Ishikawa (cell line): ENCODE results near the gene RAP2B.

Source experiments
- CEBPB ChIP-seq: IDR thresholded peaks from 2 replicates; pipeline ENCODE4 v1.6.1; 2012
- CREB1 ChIP-seq: IDR thresholded peaks from 2 replicates; pipeline ENCODE4 v1.6.1; 2012; ENCODE audit warnings: low read depth
- EGR1 ChIP-seq: IDR thresholded peaks from 2 replicates; pipeline ENCODE4 v1.6.1; 2012
- EP300 ChIP-seq: IDR thresholded peaks from 2 replicates; pipeline ENCODE4 v1.6.1; 2012; ENCODE audit warnings: borderline replicate concordance
- FOXM1 ChIP-seq: IDR thresholded peaks from 2 replicates; pipeline ENCODE4 v1.6.1; 2012; ENCODE audit warnings: low read depth, borderline replicate concordance
- NFIC ChIP-seq: IDR thresholded peaks from 2 replicates; pipeline ENCODE4 v1.6.1; 2012
- RAD21 ChIP-seq: IDR thresholded peaks from 2 replicates; pipeline ENCODE4 v1.6.1; 2012; ENCODE audit warnings: low read depth
- TAF1 ChIP-seq: IDR thresholded peaks from 2 replicates; pipeline ENCODE4 v1.6.1; 2012; ENCODE audit warnings: low read depth, mild to moderate bottlenecking
- TCF12 ChIP-seq: IDR thresholded peaks from 2 replicates; pipeline ENCODE4 v1.6.1; 2012; ENCODE audit warnings: low read depth
- TEAD4 ChIP-seq: IDR thresholded peaks from 2 replicates; pipeline ENCODE4 v1.6.1; 2012
- YY1 ChIP-seq: IDR thresholded peaks from 2 replicates; pipeline ENCODE4 v1.6.1; 2012; ENCODE audit warnings: low read depth
- ZBTB7A ChIP-seq: IDR thresholded peaks from 2 replicates; pipeline ENCODE4 v1.6.1; 2012; ENCODE audit warnings: low read depth
- TF ChIP-seq, protein P1 (sequence below): IDR thresholded peaks from 2 replicates; pipeline ENCODE4 v1.6.1; 2012
- TF ChIP-seq, protein P2 (sequence below): IDR thresholded peaks from 2 replicates; pipeline ENCODE4 v1.6.1; 2012
- TF ChIP-seq, protein P3 (sequence below): IDR thresholded peaks from 2 replicates; pipeline ENCODE4 v1.6.1; 2012; ENCODE audit warnings: low read depth, mild to moderate bottlenecking

The RAP2B gene

DNA sequence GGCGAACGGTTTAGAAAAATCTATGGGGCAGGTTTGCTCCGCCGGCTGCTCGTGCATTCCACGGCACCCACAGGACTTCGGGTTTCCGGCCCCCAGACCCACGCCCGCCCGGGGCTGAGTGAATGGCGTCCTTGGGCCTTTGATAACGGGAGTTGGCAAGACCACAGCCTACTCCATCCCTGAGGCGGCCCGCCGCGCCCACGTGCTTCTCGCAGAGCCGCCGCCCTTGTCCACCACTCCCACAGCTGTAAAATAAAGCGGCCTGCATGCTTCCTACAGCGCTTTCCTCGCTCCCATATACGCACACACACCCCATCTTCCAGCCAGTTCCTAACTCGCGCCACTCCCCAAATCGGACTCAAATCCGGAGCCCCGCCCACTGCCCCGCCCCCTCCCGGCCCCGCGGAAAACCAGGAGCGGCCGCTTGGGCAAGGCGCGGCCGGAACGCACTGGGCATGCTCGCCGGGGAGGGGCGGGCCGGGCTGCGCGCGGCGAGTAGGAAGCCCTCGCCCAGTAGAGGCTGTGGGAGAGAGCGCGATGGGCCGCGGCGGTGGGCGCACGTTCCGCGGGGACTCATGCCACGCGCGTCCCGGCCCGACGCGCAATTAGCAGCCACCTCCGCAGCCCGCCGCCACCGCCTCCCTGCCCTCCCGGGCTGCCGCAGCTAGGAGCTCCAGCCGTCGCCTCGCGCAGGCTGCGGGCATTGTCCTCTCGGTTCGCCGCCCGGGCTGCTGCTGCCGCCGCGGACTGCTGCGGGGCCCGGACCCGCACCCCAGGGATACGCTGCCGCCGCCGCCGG lies at the start of gene RAP2B:
RAP2B (plus strand) TSS at position 513 of the 799 bp plus-strand sequence. CDS start 468 bp downstream, outside the sequence.
- TF ChIP-seq EGR1 (no peak), EP300 (no peak), TEAD4 (0 out of 2 replicates have a peak, but pooled peaks have one; percentile 9), CEBPB (no peak), ZBTB7A (peak; percentile 54; the same call in 1 of the 2 replicates), RAD21 (no peak), FOXM1 (no peak), TAF1 (peak; percentile 59; the same call in 1 of the 2 replicates), YY1 (no peak; the same call in 1 of the 2 replicates), TCF12 (peak; percentile 37; the same call in 1 of the 2 replicates), NFIC (no peak), CREB1 (no peak)
- TF ChIP-seq, protein P1, sequence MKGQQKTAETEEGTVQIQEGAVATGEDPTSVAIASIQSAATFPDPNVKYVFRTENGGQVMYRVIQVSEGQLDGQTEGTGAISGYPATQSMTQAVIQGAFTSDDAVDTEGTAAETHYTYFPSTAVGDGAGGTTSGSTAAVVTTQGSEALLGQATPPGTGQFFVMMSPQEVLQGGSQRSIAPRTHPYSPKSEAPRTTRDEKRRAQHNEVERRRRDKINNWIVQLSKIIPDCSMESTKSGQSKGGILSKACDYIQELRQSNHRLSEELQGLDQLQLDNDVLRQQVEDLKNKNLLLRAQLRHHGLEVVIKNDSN: no peak
- TF ChIP-seq, protein P2, sequence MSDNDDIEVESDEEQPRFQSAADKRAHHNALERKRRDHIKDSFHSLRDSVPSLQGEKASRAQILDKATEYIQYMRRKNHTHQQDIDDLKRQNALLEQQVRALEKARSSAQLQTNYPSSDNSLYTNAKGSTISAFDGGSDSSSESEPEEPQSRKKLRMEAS: peak; percentile 97
- TF ChIP-seq, protein P3, sequence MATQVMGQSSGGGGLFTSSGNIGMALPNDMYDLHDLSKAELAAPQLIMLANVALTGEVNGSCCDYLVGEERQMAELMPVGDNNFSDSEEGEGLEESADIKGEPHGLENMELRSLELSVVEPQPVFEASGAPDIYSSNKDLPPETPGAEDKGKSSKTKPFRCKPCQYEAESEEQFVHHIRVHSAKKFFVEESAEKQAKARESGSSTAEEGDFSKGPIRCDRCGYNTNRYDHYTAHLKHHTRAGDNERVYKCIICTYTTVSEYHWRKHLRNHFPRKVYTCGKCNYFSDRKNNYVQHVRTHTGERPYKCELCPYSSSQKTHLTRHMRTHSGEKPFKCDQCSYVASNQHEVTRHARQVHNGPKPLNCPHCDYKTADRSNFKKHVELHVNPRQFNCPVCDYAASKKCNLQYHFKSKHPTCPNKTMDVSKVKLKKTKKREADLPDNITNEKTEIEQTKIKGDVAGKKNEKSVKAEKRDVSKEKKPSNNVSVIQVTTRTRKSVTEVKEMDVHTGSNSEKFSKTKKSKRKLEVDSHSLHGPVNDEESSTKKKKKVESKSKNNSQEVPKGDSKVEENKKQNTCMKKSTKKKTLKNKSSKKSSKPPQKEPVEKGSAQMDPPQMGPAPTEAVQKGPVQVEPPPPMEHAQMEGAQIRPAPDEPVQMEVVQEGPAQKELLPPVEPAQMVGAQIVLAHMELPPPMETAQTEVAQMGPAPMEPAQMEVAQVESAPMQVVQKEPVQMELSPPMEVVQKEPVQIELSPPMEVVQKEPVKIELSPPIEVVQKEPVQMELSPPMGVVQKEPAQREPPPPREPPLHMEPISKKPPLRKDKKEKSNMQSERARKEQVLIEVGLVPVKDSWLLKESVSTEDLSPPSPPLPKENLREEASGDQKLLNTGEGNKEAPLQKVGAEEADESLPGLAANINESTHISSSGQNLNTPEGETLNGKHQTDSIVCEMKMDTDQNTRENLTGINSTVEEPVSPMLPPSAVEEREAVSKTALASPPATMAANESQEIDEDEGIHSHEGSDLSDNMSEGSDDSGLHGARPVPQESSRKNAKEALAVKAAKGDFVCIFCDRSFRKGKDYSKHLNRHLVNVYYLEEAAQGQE: no peak

DNA sequence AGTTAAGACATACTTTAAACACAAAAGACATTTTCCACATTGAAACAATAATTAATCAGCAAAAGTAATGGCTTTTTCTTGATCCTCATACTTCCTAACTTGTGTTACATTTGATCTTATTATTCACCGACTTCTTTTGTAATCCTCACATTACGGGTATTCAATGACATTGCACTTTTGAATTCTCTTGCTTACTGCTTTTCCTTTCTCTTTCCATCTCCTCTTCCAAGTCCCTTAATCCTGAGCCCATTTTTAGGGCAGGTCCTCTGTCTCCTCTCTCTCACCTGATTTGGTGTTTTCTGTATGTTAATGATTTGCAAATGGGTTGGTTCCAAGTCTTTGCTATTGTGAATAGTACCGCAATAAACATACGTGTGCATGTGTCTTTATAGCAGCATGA lies 48.5 kb upstream of the RAP2B start:
- TF ChIP-seq, protein P2: no peak
- TF ChIP-seq CREB1: no peak

DNA sequence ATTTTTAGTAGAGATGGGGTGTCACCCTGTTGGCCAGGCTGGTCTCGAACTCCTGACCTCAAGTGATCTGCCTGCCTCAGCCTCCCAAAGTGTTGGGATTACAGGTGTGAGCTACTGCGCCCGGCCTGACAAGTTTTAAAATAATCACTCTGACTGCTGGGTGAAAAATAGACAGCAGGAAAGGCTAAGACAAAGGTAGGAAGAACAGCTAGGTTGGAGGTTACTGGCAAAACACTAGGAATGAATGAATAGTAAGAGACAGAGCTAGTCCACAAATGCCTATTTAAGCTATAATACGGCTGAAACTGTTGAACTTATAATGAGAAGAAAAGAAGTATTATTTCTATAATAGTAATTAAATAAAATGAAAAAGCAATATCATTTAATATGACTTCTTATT lies 46.7 kb upstream of the RAP2B start:
- TF ChIP-seq YY1 (no peak), NFIC (no peak), RAD21 (no peak), TCF12 (no peak), CREB1 (no peak)
- TF ChIP-seq, protein P2: no peak
- TF ChIP-seq, protein P3: no peak

DNA sequence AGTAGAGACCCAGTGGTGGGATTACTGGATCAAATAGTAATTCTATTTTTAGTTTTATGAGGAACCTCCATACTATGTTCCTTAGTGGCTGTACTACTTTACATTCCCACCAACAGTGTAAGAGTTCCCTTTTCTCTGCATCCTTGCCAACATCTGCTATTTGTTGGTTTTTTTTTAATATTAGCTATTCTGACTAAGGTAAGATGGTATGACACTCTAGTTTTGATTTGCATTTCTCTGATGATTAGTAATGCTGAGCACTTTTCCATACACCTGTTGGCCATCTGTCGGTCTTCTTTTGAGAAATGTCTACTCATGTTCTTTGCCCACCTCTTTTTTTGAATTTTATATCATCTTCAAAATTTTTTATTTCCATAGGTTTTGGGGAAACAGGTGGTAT lies 34.2 kb upstream of the RAP2B start:
- no peak for TF ChIP-seq TCF12
- TF ChIP-seq, protein P1: no peak
- TF ChIP-seq CREB1: no peak
- TF ChIP-seq NFIC: no peak
- TF ChIP-seq EGR1: no peak
- no peak for TF ChIP-seq EP300
- TF ChIP-seq, protein P2: no peak
- TF ChIP-seq TAF1: no peak
- no peak for TF ChIP-seq FOXM1
- TF ChIP-seq, protein P3: no peak
- no peak for TF ChIP-seq RAD21
- no peak for TF ChIP-seq YY1
- no peak for TF ChIP-seq CEBPB
- no peak for TF ChIP-seq TEAD4
- TF ChIP-seq ZBTB7A: no peak
